HG02840 (cell line): ENCODE measurements around the gene ZNF101.

Experiments used
- ATAC-seq: cut with Tn5 transposase; IDR thresholded peaks from one replicate; pipeline ENCODE4 v1.9.1; 2021; ENCODE audit warnings: mild to moderate bottlenecking, moderate library complexity, moderate number of reproducible peaks; ENCODE audit not compliant: unreplicated experiment, low FRiP score

ZNF101 gene

DNA sequence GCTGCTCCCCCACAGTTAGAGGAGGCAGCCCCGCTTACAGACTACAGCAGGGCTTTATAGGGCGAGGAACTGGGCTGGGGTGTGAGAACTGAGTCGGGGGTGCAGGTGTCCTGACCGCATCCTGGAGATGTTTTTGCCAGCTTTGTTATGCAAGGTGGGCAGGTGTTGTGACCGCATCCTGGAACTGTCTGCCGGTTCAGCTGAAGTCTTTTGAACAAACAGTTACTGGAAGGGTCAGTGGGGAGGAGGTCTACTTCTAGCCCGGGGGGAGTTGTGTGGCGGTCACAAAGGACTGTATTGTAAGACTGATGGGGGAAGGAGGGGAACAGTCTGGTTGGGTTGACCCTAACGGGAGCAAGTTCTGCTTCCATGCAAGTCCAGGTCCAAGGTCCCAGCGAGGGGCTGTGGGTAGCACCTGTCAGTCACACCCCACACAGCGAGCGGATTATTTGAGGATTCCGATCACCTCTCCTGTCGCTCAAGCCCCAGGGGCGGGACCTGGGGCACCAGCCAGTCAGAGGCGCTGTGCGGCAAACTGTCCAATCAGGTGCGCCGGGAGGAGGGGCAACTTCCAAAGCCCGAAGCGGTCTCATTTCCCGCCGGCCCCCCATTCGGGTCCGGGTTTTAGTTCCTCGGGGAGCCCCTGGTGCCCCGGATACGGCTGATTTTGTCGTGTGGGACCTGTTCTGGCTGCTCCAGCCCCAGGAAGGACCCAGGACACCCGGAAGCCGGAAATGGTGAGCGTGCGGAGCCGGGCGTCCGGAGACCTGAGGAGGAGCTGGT lies at the start of gene ZNF101:
ZNF101 (plus strand) TSS at position 610 of the 783 bp plus-strand sequence; CDS start at position 735, 125 bp downstream.
- ATAC-seq: peak; percentile 55

DNA sequence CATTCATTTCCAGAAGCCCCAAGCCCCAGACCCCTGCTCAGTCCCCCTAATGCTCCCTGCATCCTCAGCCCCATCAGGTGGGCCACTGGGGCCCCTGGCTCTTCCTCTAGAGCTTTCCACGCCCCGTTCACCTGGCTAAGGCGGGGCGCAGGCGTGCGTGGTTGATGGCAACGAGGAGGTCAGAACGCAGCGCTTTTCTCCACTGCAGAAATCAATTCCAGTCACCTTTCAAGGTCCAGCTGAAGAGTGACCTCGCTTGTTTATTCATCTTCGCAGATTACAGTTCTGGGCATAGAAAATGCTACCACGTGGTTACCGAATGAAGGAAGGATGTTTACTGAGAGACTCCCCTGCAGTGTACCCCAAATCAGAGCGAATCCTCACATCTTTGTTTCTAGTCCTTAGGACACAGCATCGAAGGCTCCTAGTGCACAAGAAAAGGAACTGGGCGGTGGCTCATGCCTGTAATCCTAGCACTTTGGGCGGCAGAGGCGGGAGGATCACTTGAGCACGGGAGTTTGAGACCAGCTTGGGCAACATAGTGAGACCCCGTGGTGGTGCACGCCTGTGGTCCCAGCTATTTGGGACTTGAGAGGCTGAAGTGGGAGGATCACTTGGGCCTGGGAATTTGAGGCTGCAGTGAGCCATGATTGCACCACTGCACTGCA lies 49.3 kb upstream of the ZNF101 start:
- no peak for ATAC-seq

DNA sequence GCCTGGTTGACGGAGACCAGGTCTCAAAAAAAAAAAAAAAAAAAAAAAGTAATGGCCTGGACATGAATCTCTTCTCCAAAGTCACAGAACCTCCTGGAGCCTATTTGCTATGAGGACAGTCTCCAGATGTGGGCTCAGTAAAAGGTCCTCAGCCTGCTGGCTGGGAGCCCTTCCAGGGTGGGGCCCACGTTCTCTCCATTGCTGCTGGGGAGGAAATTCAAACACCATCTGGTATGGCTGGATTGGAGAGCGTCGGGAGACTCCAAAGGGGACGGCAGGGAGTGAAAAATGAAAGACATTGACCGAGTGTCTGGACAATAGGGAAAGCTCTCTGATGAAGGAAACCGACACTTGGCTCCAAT lies 48.8 kb upstream of the ZNF101 start:
- no peak for ATAC-seq

DNA sequence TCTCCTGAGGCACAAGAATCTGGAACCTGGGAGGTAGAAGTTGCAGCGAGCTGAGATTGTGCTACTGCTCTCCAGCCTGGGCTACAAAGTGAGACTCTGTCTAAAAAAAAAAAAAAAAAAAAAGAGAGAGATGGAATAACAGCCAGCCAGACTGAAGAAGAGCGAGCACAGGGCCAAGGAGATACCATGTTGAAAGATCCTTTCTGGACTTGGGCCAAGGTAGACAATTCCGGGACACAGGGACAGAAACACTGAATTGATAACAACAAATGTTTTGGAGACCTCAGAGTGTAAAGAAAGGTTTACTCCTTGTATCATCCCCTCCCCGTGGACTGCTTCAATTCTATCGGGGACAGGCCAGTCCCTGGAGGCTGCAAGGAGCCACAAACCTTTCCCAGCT lies 45.3 kb upstream of the ZNF101 start:
- no peak for ATAC-seq

DNA sequence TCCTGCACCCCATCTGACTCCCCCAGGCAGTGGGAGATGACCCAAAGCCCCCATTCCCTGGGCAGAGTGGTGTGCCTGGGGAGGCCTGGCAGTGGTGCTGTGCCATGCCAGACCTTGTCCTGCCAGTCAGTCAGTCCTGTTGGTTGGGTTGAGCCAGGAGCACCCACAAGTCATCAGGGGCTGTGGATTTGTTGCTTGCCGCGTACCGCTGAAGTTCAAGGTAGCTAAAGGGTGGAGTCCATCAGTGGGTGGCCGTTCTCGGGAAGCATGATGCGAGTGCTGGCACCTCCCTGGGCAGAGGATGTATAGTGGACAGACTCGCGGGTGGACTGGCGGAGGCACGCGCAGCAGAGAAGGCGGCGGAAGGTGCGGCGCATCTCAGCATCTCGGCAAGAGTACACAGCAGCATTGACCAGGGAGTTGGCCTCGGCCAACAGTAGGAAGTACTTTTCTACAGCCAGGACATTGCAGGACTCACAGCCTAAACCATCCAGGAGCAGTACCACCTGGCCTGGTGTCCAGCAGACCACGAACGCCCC lies 44.5 kb upstream of the ZNF101 start:
- no peak for ATAC-seq

DNA sequence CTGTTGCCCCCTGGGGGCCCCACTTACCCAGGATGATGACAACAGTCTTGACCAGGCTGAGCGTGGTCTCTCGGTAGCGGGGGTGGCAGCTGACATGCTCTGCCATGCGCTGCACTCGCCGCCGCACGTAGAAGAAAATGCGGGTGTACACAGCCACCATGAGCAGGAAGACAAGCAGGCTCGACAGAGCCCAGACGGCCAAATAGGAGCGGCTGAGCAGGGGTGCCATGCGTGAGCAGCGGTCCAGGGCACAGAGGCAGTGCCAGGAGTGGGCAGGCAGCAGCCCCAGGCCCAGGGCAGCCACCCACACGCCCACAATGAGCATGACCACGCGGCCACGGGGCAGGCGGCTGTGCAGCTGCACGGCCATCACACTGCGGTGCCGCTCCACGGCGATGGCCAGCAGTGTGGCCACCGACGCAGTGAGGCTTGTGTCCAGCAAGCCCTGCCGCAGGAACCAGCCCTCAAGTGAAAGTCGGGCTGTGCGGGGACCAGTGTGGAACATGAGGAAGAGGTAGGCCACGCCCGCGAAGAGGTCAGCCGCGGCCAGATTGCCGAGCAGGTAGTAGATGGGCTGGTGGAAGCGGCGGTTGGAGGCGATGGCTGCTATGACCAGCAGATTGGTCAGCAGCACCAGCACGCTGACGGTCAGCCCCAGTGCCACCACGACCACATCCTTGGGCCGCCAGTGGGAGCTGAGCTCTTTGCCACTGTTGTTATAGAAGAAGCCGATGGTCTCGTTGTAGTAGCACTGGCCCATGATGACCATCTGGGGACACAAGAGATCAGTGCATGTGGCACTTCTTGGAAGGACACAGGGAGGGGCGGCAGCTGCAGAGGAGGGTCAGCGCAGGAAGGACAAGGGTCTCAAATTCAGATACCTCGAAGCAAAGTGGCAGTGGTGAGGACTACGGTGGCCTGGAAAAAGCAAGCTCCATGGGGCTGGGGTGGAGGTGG lies 41.8 kb upstream of the ZNF101 start:
- ATAC-seq: no peak

DNA sequence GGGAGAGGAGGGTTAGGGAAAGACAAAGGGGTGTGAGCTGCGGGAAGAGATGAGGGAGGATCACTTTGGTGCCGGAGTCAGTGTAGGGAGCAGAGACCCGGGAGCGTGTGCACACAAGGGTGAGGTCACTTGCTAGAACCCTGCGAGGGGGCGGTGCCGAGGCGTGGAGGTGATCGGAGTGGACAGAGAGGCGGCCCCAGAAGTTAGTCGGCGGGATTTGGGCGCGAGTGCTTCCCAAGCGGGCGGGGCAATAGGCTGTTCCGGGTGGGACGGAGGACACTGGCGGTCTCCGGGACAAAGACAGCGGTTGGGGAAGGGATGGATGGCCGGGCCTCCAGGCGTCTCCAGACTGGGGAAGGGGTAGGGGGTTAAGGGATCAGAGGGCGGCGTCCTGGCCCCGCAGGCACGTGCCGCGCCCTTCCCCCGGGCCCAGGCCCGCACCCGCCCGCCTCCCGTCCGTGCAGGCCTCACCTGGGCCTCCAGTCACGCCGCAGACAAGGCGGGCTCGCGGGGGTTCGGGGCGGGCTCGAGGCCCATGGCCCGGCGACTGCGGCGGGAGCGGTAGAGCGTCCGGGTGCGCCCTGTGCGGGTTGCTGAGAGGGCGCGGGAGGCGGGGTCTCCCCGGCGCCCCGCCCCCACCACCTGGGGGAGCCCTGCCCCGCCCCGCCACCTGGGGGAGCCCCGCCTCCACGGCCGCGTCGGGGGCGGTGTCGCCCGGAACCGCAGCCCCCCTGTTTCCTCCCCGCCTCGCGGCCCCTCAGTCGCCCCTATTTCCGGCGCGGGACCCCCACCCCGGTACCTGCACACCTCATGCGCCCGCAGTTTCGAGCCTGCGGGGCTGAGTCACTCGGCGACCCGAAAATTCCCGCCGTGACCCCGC lies 40.8 kb upstream of the ZNF101 start, which contains the start of gene LPAR2:
LPAR2 (minus strand) TSS at position 600 of the 880 bp plus-strand sequence. CDS start 945 bp downstream, outside the sequence.
- ATAC-seq: no peak

DNA sequence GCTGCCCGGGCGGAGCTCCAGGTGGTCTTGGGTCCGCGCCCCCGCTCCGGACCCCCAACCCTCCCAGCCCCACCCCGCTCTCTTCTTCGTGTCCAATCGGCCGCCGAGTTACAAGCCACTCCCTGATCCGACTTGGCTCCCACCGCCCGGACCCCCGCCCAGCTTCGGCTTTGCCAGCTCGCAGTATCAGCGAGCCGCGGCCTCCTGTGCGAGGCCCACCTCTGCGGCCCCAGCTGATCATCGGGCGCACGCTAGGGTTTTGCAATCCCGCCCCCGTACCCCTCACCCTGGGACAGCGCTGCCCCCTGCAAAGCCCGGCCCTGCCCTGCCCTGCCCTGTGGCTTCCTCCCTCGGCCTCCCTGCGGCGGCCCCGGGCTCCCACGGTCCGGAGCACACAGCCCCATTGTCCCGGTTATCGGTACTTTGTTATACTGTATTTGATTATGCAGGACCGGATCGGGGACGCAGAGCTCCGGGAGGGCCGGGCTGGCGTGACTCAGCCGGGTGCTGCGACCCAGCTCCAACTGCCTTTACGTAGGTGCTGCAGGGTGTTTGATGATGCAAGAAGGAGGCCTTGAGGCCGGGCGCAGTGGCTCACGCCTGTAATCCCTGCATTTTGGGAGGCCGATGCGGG lies 40.0 kb upstream of the ZNF101 start:
- no peak for ATAC-seq

DNA sequence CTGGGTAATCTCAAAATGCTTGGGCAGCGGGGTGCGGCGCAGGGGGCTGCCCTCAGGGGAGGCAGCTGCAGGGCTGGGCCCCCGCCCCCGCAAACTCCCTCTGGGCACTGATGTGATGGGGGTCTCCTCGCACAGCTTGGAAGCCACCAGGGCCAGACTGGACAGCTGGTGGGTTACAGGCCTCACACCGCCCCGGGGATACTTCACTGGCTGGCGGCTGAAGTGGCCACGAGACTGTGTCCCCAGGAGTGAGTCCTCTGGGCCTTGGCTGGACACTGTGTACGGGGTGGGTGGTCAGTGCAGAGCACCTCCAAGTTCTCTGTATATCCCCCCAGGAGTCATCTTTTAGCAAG lies 38.6 kb upstream of the ZNF101 start:
- no peak for ATAC-seq

DNA sequence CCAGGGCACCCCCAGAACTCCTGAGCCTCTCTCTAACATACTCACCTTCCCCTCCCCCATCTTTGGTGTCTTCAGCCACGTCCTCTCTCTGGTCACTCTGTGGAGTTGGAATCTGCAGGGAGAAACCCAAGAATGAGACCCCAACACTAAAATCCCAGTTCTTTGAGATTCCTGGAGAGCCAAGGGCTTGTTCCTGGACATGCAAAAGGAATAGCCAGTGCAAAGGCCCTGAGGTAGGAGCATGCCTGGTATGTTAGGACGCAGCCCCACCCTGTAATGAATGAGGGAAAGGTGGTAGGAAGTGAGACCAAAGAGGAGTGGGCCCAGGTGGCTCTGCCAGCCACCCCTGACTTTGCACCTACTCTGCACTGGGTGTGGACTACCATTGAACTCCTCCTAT lies 38.2 kb upstream of the ZNF101 start:
- no peak for ATAC-seq

DNA sequence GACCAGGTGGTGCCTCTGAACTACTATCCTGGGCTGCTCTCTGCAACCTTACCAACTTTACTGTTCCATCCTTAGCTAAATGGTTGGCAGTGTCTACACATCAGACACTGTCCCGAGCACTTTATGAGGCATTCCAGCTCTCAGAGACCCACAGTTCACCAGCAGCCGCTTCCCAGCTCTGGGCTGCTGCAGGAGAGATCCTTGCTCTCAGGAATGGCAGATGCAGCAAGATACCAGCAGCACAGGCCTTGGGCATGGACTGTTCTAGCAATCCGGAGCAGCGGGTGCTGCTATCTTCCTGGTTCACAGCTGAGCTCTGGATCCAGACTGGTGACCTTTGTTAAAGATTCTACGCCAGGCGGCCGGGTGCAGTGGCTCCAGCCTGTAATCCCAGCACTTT lies 37.3 kb upstream of the ZNF101 start:
- no peak for ATAC-seq

DNA sequence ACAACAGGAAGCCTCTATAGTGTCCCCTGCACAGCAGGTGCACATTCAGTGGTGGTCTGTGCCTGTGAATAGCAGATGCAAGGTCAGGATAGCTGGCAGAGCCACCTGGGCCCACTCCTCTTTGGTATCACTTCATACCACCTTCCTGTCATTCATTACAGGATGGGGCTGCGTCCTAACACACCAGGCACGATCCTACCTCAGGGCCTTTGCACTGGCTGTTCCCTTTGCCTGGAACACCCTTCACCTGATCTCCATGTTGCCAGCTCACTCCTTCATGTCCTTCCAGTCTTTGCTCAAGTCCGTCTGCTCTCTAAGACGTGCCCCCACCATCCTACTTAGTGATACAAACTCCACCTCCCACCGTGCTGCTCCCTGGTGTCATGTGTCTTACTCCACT lies 36.0 kb upstream of the ZNF101 start:
- no peak for ATAC-seq

DNA sequence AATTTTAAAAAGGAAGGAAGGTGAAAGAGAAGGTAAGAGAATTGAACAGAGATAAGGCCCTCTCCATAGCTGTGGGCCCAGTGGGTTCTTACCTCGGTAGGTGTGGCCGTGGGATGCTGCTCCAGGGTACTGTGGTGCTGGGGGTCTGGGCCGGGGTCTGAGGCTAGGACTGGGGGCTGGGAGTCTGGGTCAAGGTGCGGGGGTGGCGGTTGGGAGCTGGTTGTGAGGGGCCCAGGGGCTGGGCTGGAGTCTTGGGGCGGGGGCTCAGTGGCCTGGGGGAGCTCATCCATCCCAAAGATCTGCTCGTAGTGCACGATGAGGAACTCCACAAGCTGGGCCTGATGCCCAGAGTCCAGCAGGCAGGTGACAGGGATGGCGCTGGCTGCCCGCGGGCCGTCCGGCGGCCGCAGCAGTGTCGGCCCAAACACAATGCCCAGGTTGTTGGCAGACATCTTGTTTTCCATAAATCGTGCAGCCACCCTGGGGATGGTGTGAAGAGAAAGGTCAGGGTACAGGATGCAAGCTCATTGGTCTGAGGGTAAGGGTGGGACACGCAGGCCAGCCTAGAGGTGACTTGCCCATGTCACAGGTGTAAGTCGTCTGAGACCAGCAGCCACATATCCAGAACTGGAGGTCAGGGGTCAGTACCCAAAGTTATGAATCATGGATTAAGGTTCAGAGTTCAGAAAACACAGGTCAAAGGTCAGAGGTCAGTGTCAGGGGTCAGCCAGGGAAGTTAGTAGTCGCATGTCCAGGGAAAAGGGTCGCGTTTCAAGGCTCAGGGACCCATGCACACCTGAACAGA lies 34.7 kb upstream of the ZNF101 start:
- ATAC-seq: no peak

DNA sequence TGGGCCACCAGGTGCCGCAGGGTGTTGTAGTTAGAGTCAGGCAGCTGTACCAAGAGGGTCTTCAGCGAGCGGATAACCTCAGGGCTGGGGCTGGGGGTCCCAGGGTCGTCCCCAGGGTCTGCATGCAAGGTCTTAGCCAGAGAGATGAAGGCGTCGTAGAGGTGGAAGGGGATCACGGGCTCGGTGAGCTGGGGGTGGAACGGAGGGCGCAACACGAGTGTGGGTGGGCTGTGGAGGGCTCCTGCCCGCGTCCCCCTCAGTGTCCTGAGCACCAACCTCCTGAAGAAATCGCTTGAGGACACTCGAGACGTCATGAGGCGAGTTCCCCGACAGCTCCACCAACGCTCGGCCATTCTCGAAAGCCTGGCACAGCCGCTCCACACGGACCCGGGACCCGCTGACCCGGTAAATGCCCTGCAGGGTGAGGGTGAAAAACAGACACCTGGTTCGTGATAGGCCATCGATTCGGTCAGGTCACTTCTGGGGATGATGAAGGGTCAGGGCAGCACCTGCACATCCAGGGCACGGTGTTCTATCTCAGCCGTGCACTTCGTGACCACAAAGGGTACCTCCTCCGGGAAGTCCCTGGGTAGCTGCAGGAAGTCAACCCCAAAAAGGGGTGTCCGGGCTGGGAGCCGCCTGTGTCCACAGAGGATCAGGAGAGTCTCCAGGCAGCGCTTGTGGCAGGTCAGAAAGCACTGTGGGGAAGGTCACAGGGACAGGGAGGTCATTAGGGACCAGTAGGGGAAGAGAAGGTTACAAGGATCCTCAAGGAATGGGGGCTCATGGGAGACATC lies 33.9 kb upstream of the ZNF101 start:
- ATAC-seq: no peak

DNA sequence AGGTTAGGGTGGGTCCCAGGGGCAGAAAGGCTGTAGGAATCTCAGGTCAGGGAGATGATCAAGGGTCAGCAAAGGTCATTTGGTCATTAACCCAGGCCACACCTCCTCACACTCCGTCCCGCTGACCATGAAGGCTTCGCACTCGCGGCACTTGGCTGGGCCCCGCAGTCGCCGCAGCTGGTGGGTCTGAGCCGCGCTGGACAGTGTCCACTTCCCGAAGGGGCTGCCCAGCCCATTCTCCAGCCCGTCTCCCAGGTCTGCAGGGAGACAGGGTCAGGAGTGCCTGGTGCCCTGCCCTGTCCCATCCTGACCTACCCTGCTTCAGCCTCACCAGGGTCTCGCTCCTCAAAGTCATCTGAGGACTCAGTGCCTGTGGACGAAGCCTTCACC lies 33.3 kb upstream of the ZNF101 start:
- ATAC-seq: no peak

DNA sequence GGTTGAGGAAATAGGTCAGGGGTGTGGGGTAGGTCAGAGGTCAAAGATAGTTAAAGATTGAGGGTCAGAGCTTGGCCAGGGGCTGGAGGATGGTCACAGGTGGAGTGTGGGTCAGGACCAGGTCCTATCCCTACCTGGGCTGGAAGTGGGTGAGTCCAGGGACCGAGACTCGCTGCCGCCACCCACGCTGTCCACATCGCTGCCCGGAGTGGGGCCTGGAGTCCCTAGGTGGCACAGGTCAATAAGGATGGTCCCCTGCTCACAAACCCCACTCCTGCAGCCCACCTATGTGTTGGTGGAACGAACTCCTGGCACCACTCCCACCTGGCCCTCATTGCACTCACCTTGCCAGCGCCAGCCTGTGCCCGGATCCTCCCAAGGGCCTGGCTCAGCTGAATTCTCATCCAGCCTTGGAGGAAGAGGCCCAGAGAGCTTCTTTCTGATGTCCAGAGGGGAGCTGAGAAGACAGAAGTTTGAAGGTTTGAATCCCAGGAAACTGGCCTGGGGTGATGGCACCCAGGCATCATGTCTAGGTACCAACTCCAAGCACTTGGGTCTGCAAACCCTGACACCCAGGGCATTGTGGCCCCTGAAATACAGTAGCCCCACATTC lies 32.0 kb upstream of the ZNF101 start:
- ATAC-seq: no peak

DNA sequence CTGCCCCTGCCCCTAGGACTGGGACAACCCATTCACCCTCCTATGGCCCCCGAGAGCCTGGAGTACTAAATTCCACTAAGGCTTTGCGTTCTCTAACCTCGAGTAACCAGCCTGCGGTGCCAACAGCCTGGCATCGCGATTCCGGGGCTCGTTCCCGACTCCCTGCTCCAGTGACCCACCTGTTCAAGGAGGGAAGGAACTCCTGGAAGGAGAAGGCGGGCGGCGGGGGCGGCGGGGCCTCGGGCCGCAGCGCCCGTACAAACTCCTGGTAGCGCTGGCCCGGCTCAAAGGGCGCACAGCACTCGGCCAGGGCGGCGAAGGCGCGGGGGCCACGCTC lies 31.5 kb upstream of the ZNF101 start:
- no peak for ATAC-seq
